HCT116 (cell line): ENCODE results near the gene FAM117A. TPM values are rescaled to one million over a fixed set of nuclear protein-coding genes. Genes with fewer than 3 reads are reported as not detected.

Source experiments
- ATAC-seq: fragments of 200-7000 bp; cut with Tn5 transposase; 2 replicates; pipeline ENCODE4 v1.9.1; 2020; ENCODE audit warnings: mild to moderate bottlenecking, moderate library complexity
- BruUV-seq: library from RNA; stranded (reverse); fragments of 400-500 nt; replicated peaks from 2 replicates; lab custom pipeline; 2021; lab: Mats Ljungman, UMichigan
- CTCF ChIA-PET: fragments of 300-600 bp; sonication (Branson Sonifier 250); formaldehyde crosslinking; loops from one replicate; lab custom pipeline; 2021; ENCODE audit warnings: antibody characterized with exemption; lab: Charles Lee
- POLR2A ChIA-PET: fragments of 300-600, 350-600 bp; sonication (Branson Sonifier 250); formaldehyde crosslinking; loops from one replicate; lab custom pipeline; 2021; ENCODE audit warnings: antibody characterized with exemption; lab: Charles Lee
- RAD21 ChIA-PET, 2 experiments: fragments of 300-600 bp; sonication (Branson Sonifier 250); formaldehyde crosslinking; loops; one replicate each; lab custom pipeline; 2023; ENCODE audit warnings: low total read pairs in 2 of 2; ENCODE audit not compliant: uncharacterized antibody in 2 of 2, unreplicated experiment in 2 of 2, low non-redundant PET in 1 of 2; lab: Charles Lee
- DNase-seq: peaks from one replicate; pipeline ENCODE4 v3.0.0-alpha.2; 2010; ENCODE audit warnings: low read depth, low spot score
- H2AFZ ChIP-seq: fragments of 200-600 bp; shearing (Covaris generic), sonication (generic); 2 replicates; pipeline ENCODE4 v1.6.1; 2017; ENCODE audit warnings: low read depth, mixed run types, mixed read lengths, antibody characterized with exemption, low read length; ENCODE audit not compliant: poor library complexity, severe bottlenecking
- H3K27ac ChIP-seq: 2 replicates; pipeline ENCODE4 v1.5.1; 2012; ENCODE audit warnings: low read depth, low read length
- H3K27me3 ChIP-seq: fragments of 200-600 bp; sonication (generic); 2 replicates; pipeline ENCODE4 v1.6.1; 2016; ENCODE audit warnings: mixed run types, low read length, mixed read lengths; ENCODE audit not compliant: insufficient read depth
- H3K36me3 ChIP-seq, 2 experiments: fragments of 200-500 bp in 1 of 2; fragments of 200-600 bp in 1 of 2; sonication (Bioruptor generic) in 1 of 2; sonication (generic) in 1 of 2; 2 replicates each; pipeline versions ENCODE4 v1.5.1 to v1.6.1; 2014 to 2016; ENCODE audit warnings: low read length in 2 of 2, inconsistent platforms in 1 of 2, mixed read lengths in 1 of 2, mixed run types in 1 of 2; ENCODE audit not compliant: insufficient read depth in 2 of 2, control insufficient read depth in 1 of 2
- H3K4me1 ChIP-seq, 2 experiments: fragments of 200-600 bp in 1 of 2; sonication (generic) in 1 of 2; 2 replicates each; pipeline versions ENCODE4 v1.5.1 to v1.6.1; 2012 to 2017; ENCODE audit warnings: low read length in 2 of 2, inconsistent platforms in 1 of 2, mild to moderate bottlenecking in 1 of 2, mixed read lengths in 1 of 2, mixed run types in 1 of 2, moderate library complexity in 1 of 2; ENCODE audit not compliant: insufficient read depth in 2 of 2, control insufficient read depth in 1 of 2
- H3K4me2 ChIP-seq: fragments of 200-600 bp; sonication (generic); 2 replicates; pipeline ENCODE4 v1.6.1; 2017; ENCODE audit warnings: mixed run types, low read length, mixed read lengths
- H3K4me3 ChIP-seq, 2 experiments: fragments of 200-600 bp in 1 of 2; sonication (generic) in 1 of 2; replicated peaks in 1 of 2; 2 replicates each; pipeline ENCODE4 v1.5.1; 2011 to 2016; ENCODE audit warnings: low read length in 2 of 2, control low read depth in 1 of 2, low read depth in 1 of 2, mild to moderate bottlenecking in 1 of 2, mixed read lengths in 1 of 2, mixed run types in 1 of 2
- H3K79me2 ChIP-seq: fragments of 200-600 bp; sonication (generic); 2 replicates; pipeline ENCODE4 v1.6.1; 2017; ENCODE audit warnings: mild to moderate bottlenecking, mixed run types, low read length, moderate library complexity, mixed read lengths; ENCODE audit not compliant: insufficient read depth
- H3K9ac ChIP-seq: fragments of 200-600 bp; sonication (generic); 2 replicates; pipeline ENCODE4 v1.6.1; 2016; ENCODE audit warnings: low read length, mixed read lengths
- H3K9me2 ChIP-seq: fragments of 200-600 bp; sonication (generic), shearing (Covaris generic); 2 replicates; pipeline ENCODE4 v1.6.1; 2017; ENCODE audit warnings: mixed run types, mild to moderate bottlenecking, moderate library complexity; ENCODE audit not compliant: insufficient read depth
- H3K9me3 ChIP-seq, 2 experiments: fragments of 200-500 bp in 1 of 2; fragments of 200-600 bp in 1 of 2; sonication (Bioruptor generic) in 1 of 2; sonication (generic) in 1 of 2; 2 replicates each; pipeline ENCODE4 v1.6.1; 2014 to 2017; ENCODE audit warnings: low read length in 2 of 2, mixed read lengths in 2 of 2, inconsistent platforms in 1 of 2, low read depth in 1 of 2, mild to moderate bottlenecking in 1 of 2, mixed run types in 1 of 2, moderate library complexity in 1 of 2; ENCODE audit not compliant: control insufficient read depth in 1 of 2, insufficient read depth in 1 of 2
- H4K20me1 ChIP-seq: fragments of 200-600 bp; sonication (generic), shearing (Covaris generic); 2 replicates; pipeline ENCODE4 v1.6.1; 2017; ENCODE audit warnings: mixed run types, mild to moderate bottlenecking, moderate library complexity; ENCODE audit not compliant: insufficient read depth
- ATF3 ChIP-seq: IDR thresholded peaks from 2 replicates; pipeline ENCODE4 v1.6.1; 2012
- CBX3 ChIP-seq: IDR thresholded peaks from 2 replicates; pipeline ENCODE4 v1.6.1; 2012; ENCODE audit warnings: low read depth
- CEBPB ChIP-seq: IDR thresholded peaks from 2 replicates; pipeline ENCODE4 v1.6.1; 2012; ENCODE audit warnings: low read depth
- EGR1 ChIP-seq: IDR thresholded peaks from 2 replicates; pipeline ENCODE4 v1.6.1; 2012; ENCODE audit warnings: low read depth
- ELF1 ChIP-seq: IDR thresholded peaks from 2 replicates; pipeline ENCODE4 v1.6.1; 2012; ENCODE audit warnings: low read depth, borderline replicate concordance
- EZH2phosphoT487 ChIP-seq: fragments of 200-600 bp; IDR thresholded peaks from 2 replicates; pipeline ENCODE4 v1.6.1; 2018; ENCODE audit warnings: antibody characterized with exemption, borderline replicate concordance
- FOSL1 ChIP-seq: IDR thresholded peaks from 2 replicates; pipeline ENCODE4 v1.6.1; 2012; ENCODE audit warnings: low read depth
- JUND ChIP-seq: IDR thresholded peaks from 2 replicates; pipeline ENCODE4 v1.6.1; 2012
- POLR2AphosphoS5 ChIP-seq: IDR thresholded peaks from 2 replicates; pipeline ENCODE4 v1.6.1; 2011; ENCODE audit warnings: mild to moderate bottlenecking, low read depth, low read length, moderate library complexity
- RAD21 ChIP-seq: IDR thresholded peaks from 2 replicates; pipeline ENCODE4 v1.6.1; 2012; ENCODE audit warnings: low read depth, mild to moderate bottlenecking
- REST ChIP-seq: IDR thresholded peaks from 2 replicates; pipeline ENCODE4 v1.6.1; 2012; ENCODE audit warnings: low read depth
- SIN3A ChIP-seq: IDR thresholded peaks from 2 replicates; pipeline ENCODE4 v1.6.1; 2012; ENCODE audit warnings: low read depth
- SP1 ChIP-seq: IDR thresholded peaks from 2 replicates; pipeline ENCODE4 v1.6.1; 2012; ENCODE audit warnings: low read depth
- SRF ChIP-seq: IDR thresholded peaks from 2 replicates; pipeline ENCODE4 v1.6.1; 2012; ENCODE audit warnings: low read depth
- TCF7L2 ChIP-seq: IDR thresholded peaks from 2 replicates; pipeline ENCODE4 v1.7.0; 2011; ENCODE audit warnings: borderline replicate concordance, inconsistent platforms; ENCODE audit not compliant: insufficient read depth, insufficient read length; ENCODE audit errors: extremely low read depth
- YY1 ChIP-seq: IDR thresholded peaks from 2 replicates; pipeline ENCODE4 v1.6.1; 2011; ENCODE audit warnings: low read length, low read depth, moderate library complexity, mild to moderate bottlenecking; ENCODE audit not compliant: insufficient replicate concordance; ENCODE audit errors: extremely low read depth
- ZBTB33 ChIP-seq: IDR thresholded peaks from 2 replicates; pipeline ENCODE4 v1.6.1; 2011; ENCODE audit warnings: mild to moderate bottlenecking, low read length, moderate library complexity; ENCODE audit not compliant: insufficient replicate concordance; ENCODE audit errors: extremely low read depth
- ZFX ChIP-seq: fragments of 450-650 bp; IDR thresholded peaks from 2 replicates; pipeline ENCODE4 v1.6.1; 2017
- intact Hi-C: fragments of 100-400 bp; cut with micrococcal nuclease; formaldehyde crosslinking; loops from 2 replicates; pipeline ENCODE4 v1.10.0; 2022
- total RNA-seq: library from RNA; stranded (reverse); gene quantifications from one replicate; pipeline ENCODE4 v1.2.1, GENCODE V29; 2021; ENCODE audit not compliant: unreplicated experiment

The FAM117A gene
- total RNA-seq, 1 experiment from 2014 or later, result 12.8 TPM

GRCh38 chr17:49687878-49688491, 75.9 kb downstream of the FAM117A start:
- H3K9ac ChIP-seq, result no peak overlapping the region

More at GRCh38 chr17:49687878-49688491, 75.9 kb downstream of the FAM117A start:
- intact Hi-C loops, result no loop called here
- Histone ChIP-seq H3K9me3 (no peaks in the 10 kb centered on the region), H3K36me3 (no peaks in the 10 kb centered on the region), H3K4me1 (no peaks in the 10 kb centered on the region), H2AFZ (no peak overlapping the region), H3K27ac (no peak overlapping the region), H3K4me3 (no peak overlapping the region), H3K9me2 (no peaks in the 10 kb centered on the region), H3K79me2 (no peaks in the 10 kb centered on the region), H4K20me1 (no peaks in the 10 kb centered on the region), H3K4me2 (no peak overlapping the region), H3K27me3 (no peaks in the 10 kb centered on the region)
- no peak for DNase-seq
- CTCF ChIA-PET, result interaction anchor here (0.7 to 2.2 kb wide), 4 partner anchors 20 to 120 kb away, joined by 3 to 9 read pairs (median 4); partner anchors contain the start of gene SLC35B1
- no peak for ATAC-seq
- POLR2A ChIA-PET, result no interaction called here
- no peak for TF ChIP-seq POLR2AphosphoS5
- no peak for TF ChIP-seq REST
- no peak for TF ChIP-seq ATF3
- no peak for TF ChIP-seq ELF1
- no peak for TF ChIP-seq CEBPB
- TF ChIP-seq SRF, result no peak
- no peak for TF ChIP-seq ZBTB33
- TF ChIP-seq JUND, result no peak
- no peak for TF ChIP-seq TCF7L2
- TF ChIP-seq CBX3, result no peak
- no peak for TF ChIP-seq SP1
- TF ChIP-seq FOSL1, result no peak
- no peak for TF ChIP-seq RAD21
- TF ChIP-seq YY1, result no peak
- TF ChIP-seq EGR1, result no peak
- TF ChIP-seq ZFX, result no peak
- no peak for TF ChIP-seq SIN3A
- no peak for TF ChIP-seq EZH2phosphoT487
- RAD21 ChIA-PET, result no interaction called here
- no TSS peak for BruUV-seq
